GM18861 (cell line): ENCODE data around the gene MAPKAPK2.
"Not testable (repeated sequence)": the region's sequence is repeated elsewhere in the genome, so short reads cannot be mapped to it uniquely, and the experiment has no call there.

Source experiments
- ATAC-seq: cut with Tn5 transposase; IDR thresholded peaks from one replicate; pipeline ENCODE4 v1.9.1; 2021; ENCODE audit not compliant: unreplicated experiment

Gene MAPKAPK2

DNA sequence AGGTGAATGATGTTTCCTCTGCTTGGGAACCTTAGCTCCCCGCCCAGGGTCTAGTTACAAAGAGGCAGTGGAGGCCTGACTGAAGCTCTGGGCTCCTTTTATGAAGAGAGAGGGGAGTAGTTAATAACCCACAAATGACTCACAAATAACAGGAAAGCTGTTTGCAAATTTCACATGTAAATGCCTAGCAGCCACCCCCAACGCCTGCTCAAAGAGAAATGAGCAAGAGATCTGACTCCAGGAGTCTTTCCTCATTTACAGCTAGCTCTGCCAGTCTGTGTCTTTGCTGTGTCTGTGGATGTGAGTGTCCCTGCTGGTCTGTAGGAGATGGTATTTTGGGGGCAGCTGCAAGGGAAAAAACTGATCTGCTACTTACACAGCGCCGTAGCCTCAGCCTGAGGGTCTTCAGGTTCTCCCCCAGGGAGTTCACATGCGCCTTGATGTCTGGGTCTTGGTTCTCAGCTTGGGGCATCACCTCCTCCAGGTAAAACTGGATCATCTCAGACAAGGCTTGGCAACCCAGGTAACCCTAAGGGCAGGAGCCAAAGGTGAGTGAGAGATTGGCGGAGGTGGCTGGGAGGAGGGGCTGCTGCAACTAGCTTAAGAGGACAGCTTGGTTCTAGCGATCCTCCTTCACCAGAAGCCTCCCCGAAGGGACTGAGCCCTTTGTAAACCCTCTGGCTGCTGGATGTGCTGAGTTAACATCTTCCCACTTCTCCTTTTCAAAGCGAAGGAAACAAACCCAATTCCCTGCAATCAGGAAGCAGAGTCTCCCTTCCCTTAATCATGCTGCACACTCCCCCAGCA lies 86.0 kb downstream of the MAPKAPK2 start, which contains the start of gene IL19:
TSS of gene IL19 (plus strand) at position 243 of the 807 bp plus-strand sequence. CDS start 65,890 bp downstream, outside the sequence.
- ATAC-seq = peak; percentile 30

- ATAC-seq = no peak
Observed at GRCh38 chr1:206771338-206771692, 86.6 kb downstream of the MAPKAPK2 start.

DNA sequence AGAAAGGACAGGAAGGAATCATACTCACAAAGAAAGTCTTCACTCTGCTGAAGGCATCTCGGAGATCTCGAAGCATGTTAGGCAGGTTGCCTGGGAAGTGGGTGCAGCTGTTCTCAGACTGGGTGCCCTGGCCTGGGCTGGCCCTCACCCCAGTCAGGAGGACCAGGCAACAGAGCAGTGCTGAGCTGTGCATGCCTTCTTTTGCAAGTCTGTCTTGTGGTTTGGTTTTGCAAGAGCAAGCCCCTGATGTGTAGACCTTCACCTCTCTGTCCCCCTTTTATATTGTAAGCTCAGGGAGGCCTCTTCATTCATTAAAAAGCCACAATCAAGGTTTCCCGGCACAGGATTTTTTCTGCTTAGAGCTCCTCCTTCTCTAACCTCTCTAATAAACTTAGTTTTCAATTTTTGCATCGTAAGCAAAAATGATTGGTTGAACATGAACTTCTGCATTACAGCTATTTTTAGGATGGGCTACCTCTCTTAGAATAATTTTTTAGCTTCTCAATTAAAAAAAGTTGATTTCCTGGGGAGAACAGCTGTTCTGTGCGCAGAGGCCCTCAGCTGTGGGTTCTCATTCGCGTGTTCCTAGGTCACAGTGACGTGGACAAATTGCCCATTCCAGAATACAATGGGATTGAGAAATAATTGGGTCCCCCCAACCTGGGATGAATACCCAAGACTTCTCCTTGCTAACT lies 87.7 kb downstream of the MAPKAPK2 start, which contains the start of gene IL10:
TSS of gene IL10 (minus strand) at position 252 of the 695 bp plus-strand sequence. CDS start at position 193, 59 bp downstream.
- ATAC-seq = no peak

DNA sequence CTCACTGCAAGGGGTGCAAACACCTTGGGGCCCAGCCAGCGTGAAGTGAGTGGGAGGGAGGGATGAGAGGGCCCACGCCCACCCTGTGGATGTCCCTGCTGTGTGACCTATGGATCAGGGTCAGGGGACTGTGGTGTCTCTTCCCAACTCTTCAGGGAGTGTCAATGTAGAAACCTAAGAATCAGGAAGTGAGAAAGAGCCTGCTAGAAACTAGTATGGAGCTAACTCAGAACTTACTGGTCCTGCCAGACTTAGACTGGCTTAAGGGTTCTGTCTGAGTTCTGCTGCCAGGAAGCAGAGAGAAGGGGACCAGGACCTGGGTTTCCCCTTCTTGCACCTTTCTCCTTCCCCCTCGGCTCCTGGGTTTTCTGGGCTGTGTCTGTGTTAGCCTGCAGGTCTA lies 89.4 kb downstream of the MAPKAPK2 start:
- ATAC-seq = no peak

- ATAC-seq = no peak
Observed at GRCh38 chr1:206776229-206776628, 91.5 kb downstream of the MAPKAPK2 start.

- no peak for ATAC-seq
Observed at GRCh38 chr1:206778031-206778430, 93.3 kb downstream of the MAPKAPK2 start.

DNA sequence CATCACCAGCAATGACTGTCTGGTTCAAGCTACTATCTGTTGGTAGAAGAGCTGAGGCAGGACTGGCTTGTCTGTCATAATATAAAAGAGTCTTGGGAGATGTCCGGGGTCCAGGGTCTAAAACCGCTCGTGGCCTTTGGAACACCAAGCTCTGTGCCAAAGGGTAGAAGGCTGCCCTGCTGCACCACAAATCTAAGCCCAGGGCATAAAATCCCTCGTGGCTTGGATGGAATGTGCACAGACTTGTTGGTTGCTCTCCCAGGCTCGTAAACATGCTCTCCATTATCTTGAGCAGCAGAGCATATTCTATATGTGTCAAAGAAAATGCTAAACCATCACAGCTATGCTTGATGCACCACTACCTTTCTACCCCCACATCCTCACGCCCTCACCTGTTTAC lies 94.2 kb downstream of the MAPKAPK2 start:
- not testable (repeated sequence) for ATAC-seq

GRCh38 chr1:206779638-206780037 lies 94.9 kb downstream of the MAPKAPK2 start:
- ATAC-seq = no peak

DNA sequence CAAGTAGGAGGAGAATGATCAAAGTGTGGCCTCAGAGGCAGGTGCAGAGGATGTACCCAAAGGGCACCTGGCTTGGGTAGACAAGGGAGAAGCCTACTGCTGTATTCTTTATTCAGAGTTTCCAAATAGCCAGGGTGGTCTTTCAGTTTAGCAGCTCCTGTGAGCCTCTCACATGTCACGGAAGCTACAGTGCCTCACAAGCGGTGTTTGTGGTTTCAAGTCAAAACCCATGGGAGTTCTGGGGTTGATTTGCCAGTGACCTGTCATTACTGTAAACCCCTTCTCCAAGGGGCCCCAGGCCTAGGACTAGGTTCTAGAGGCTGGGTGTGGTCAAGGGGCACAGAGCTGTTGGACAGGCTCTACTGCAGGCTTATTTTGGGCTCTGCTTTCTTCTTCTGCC lies 97.7 kb downstream of the MAPKAPK2 start:
- ATAC-seq = peak; percentile 66

GRCh38 chr1:206783506-206783905 lies 98.8 kb downstream of the MAPKAPK2 start:
- ATAC-seq = no peak
